Measurements from ENCODE around the gene CCDC13. TPM values are rescaled to one million over a fixed set of nuclear protein-coding genes. Genes with fewer than 3 reads are reported as not detected.

CCDC13 gene
- total and polyA plus RNA-seq, 2 experiments from 2014 or later = 0.27 to 0.45 TPM

GRCh38 chr3:42756681-42757213 lies 16.3 kb downstream of the CCDC13 start:
- ATAC-seq = no peak
- H3K27me3 Mint-ChIP-seq (ENCODE audit: insufficient read depth, low read depth, poor library complexity) = peaks cover 4% of the 10 kb centered on the region
- no peak overlapping the region for H3K4me2 ChIP-seq
- no peak overlapping the region for H3K4me3 ChIP-seq
- H4K20me1 ChIP-seq (replicated peaks; ENCODE audit: insufficient read depth) = no peaks in the 10 kb centered on the region
- no peaks in the 10 kb centered on the region for H3K36me3 Mint-ChIP-seq (ENCODE audit: low read depth)
- H3K4me3 Mint-ChIP-seq = no peak overlapping the region
- H3K9me3 Mint-ChIP-seq = peaks cover 2% of the 10 kb centered on the region; the same call in 1 of the 3 replicates
- no peaks in the 10 kb centered on the region for H3K79me2 ChIP-seq (replicated peaks; ENCODE audit: insufficient read depth)
- no peak for DNase-seq (ENCODE audit: low spot score)
- no peak overlapping the region for H3K27ac ChIP-seq (ENCODE audit: low read depth)
- no peaks in the 10 kb centered on the region for H3F3A ChIP-seq (replicated peaks; ENCODE audit: low read depth)
- no peaks in the 10 kb centered on the region for H3K36me3 ChIP-seq (ENCODE audit: insufficient read depth)
- no peaks in the 10 kb centered on the region for H3K4me1 Mint-ChIP-seq
- no peak overlapping the region for H2AFZ ChIP-seq
- H3K4me1 ChIP-seq (ENCODE audit: insufficient read depth) = no peaks in the 10 kb centered on the region
- no peaks in the 10 kb centered on the region for H3K9me2 ChIP-seq (ENCODE audit: insufficient read depth)
- H3K27me3 ChIP-seq (ENCODE audit: insufficient read depth) = no peaks in the 10 kb centered on the region
- TF ChIP-seq ZNF462 (CRISPR knock-in tag; IDR thresholded peaks at IDR 0.05) = no peak
- TF ChIP-seq POLR2AphosphoS5 (IDR thresholded peaks at IDR 0.05; ENCODE audit: low read depth) = no peak
- no peak for TF ChIP-seq REST (IDR thresholded peaks at IDR 0.05; ENCODE audit: unreplicated experiment)
- no peak for TF ChIP-seq ETS1 (IDR thresholded peaks at IDR 0.05)
- TF ChIP-seq CTCF (conservative IDR thresholded peaks at IDR 0.05; ENCODE audit: low read depth in 2 of 2) = no peak
- TF ChIP-seq EZH2 (IDR thresholded peaks at IDR 0.05; ENCODE audit: low read depth, unreplicated experiment) = no peak
- TF ChIP-seq ZNF114 (CRISPR knock-in tag; IDR thresholded peaks at IDR 0.05) = no peak
- TF ChIP-seq STAT1 (IDR thresholded peaks at IDR 0.05; ENCODE audit: unreplicated experiment) = no peak
- TF ChIP-seq EZH2phosphoT487 (IDR thresholded peaks at IDR 0.05; ENCODE audit: unreplicated experiment) = no peak
- no peak for TF ChIP-seq NANOG (IDR thresholded peaks at IDR 0.05; ENCODE audit: borderline replicate concordance)
- no peak for TF ChIP-seq CREB1 (CRISPR knock-in tag; IDR thresholded peaks at IDR 0.05; ENCODE audit: low read depth)
- TF ChIP-seq JUNB (IDR thresholded peaks at IDR 0.05; ENCODE audit: unreplicated experiment) = no peak
- no peak for TF ChIP-seq ZNF331 (CRISPR knock-in tag; IDR thresholded peaks at IDR 0.05; ENCODE audit: low read depth)
- no peak overlapping the region; the same call in 1 of the 2 replicates for H3K27ac Mint-ChIP-seq
